ENCODE measurements around the gene NDUFS8. TPM values are rescaled to one million over a fixed set of nuclear protein-coding genes. Genes with fewer than 3 reads are reported as not detected.

NDUFS8 gene
- total RNA-seq, 2 donors from 2014 or later = 247 to 274 TPM

- peaks cover 22% of the 10 kb centered on the region for H3K4me1 ChIP-seq (replicated peaks)
Observed at GRCh38 chr11:68036141-68036716, 5.7 kb downstream of the NDUFS8 start.

GRCh38 chr11:68036717-68037239 is 6.3 kb downstream of the NDUFS8 start:
- peaks cover 16% of the 10 kb centered on the region for H3K4me1 ChIP-seq (replicated peaks)
- no peak for TF ChIP-seq CTCF (IDR thresholded peaks at IDR 0.05)
- no peak for TF ChIP-seq POLR2AphosphoS5 (IDR thresholded peaks at IDR 0.05)
- no peak for TF ChIP-seq POLR2A (IDR thresholded peaks at IDR 0.05)
- H3K27ac ChIP-seq = peak overlapping the region; percentile 43 to 88
- H3K4me3 ChIP-seq = no peak overlapping the region
- no peak for DNase-seq (ENCODE audit: low spot score)
- no peaks in the 10 kb centered on the region for H3K27me3 ChIP-seq (replicated peaks; ENCODE audit: insufficient read depth)
- peaks cover 0 to 14% of the 10 kb centered on the region in 2 donors for H3K36me3 ChIP-seq
- 68% methylated on average over 14 of the region's 14 CpGs for WGBS
- H3K9me3 ChIP-seq = no peaks in the 10 kb centered on the region
- intact Hi-C loops (cut with DNase I) = no loop called here

More at GRCh38 chr11:68036141-68036716, 5.7 kb downstream of the NDUFS8 start:
- intact Hi-C loops (cut with DNase I) = no loop called here
- no peaks in the 10 kb centered on the region for H3K27me3 ChIP-seq (replicated peaks; ENCODE audit: insufficient read depth)
- no peak for DNase-seq (ENCODE audit: low spot score)
- no peak overlapping the region for H3K4me3 ChIP-seq
- H3K27ac ChIP-seq = peak overlapping the region; percentile 43 to 88
- TF ChIP-seq POLR2A (IDR thresholded peaks at IDR 0.05) = no peak
- TF ChIP-seq POLR2AphosphoS5 (IDR thresholded peaks at IDR 0.05) = no peak
- TF ChIP-seq CTCF (IDR thresholded peaks at IDR 0.05) = no peak
- no peaks in the 10 kb centered on the region for H3K9me3 ChIP-seq
- peaks cover 0 to 14% of the 10 kb centered on the region in 2 donors for H3K36me3 ChIP-seq
- 81% methylated on average over 27 of the region's 27 CpGs for WGBS

- H3K36me3 ChIP-seq = peaks cover 0 to 14% of the 10 kb centered on the region in 2 donors
- H3K4me1 ChIP-seq (replicated peaks) = peaks cover 10% of the 10 kb centered on the region
- WGBS = 79% methylated on average over 20 of the region's 20 CpGs
- H3K9me3 ChIP-seq = no peaks in the 10 kb centered on the region
- no peaks in the 10 kb centered on the region for H3K27me3 ChIP-seq (replicated peaks; ENCODE audit: insufficient read depth)
- DNase-seq (ENCODE audit: low spot score) = no peak
- H3K27ac ChIP-seq = peak overlapping the region; percentile 80 to 88
- no peak overlapping the region for H3K4me3 ChIP-seq
- intact Hi-C loops (cut with DNase I) = loop anchor here (2.0 kb wide), 1 partner anchor 81 kb away; no protein-coding TSS in a partner anchor
- TF ChIP-seq POLR2AphosphoS5 (IDR thresholded peaks at IDR 0.05) (no peak), POLR2A (IDR thresholded peaks at IDR 0.05) (no peak), CTCF (IDR thresholded peaks at IDR 0.05) (no peak)
Observed at GRCh38 chr11:68037411-68038225, 7.1 kb downstream of the NDUFS8 start.

- Histone ChIP-seq H3K27ac (peak overlapping the region; percentile 80 to 88), H3K4me1 (replicated peaks) (peaks cover 10% of the 10 kb centered on the region), H3K27me3 (replicated peaks; ENCODE audit: insufficient read depth) (no peaks in the 10 kb centered on the region), H3K9me3 (no peaks in the 10 kb centered on the region), H3K4me3 (peak overlapping the region; percentile 63 to 76), H3K36me3 (peaks cover 0 to 14% of the 10 kb centered on the region in 2 donors)
- intact Hi-C loops (cut with DNase I) = loop anchor here (2.0 kb wide), 1 partner anchor 81 kb away; no protein-coding TSS in a partner anchor
- no peak for DNase-seq (ENCODE audit: low spot score)
- WGBS = 41% methylated on average over 13 of the region's 13 CpGs
- TF ChIP-seq POLR2A (IDR thresholded peaks at IDR 0.05) (no peak), CTCF (IDR thresholded peaks at IDR 0.05) (no peak)
Observed at GRCh38 chr11:68038226-68038717, 7.8 kb downstream of the NDUFS8 start.
